Hematopoietic multipotent progenitor cell treated with erythropoietin and hydrocortisone succinate and interleukin-3 and kit ligand, for 8 days (in vitro differentiated cells): ENCODE measurements around the gene SPPL2C.

Experiments
- DNase-seq: peaks from one replicate; pipeline ENCODE4 v3.0.0-alpha.2; 2015

The SPPL2C gene

DNA sequence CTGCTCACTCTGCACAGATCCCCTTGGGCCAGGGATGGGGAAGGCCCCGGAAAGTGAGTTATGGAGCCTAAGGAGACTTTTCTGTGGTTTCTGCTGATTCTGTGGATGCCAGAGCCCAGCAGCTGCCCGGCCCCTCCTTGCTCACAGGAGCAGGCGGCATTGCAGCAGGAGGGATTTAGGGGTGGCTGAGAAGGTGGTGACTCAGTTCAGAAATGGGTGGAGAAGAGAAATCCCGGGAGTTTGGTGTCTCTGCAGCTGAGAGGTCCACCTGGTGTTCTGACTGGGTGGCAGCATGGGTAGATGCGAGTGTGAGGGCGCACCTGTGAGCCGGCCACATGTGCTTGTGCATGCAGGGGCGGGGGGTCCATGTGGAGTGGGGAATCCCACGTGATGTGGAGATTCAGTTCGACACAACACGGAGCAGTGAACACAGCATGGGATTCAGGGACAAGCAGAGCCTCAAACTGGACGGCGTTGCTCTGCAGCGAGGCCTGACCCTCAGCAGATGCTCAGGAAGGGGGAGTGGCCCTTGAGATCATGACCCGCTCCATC, 16.0 kb upstream of the SPPL2C start:
- no peak for DNase-seq

DNA sequence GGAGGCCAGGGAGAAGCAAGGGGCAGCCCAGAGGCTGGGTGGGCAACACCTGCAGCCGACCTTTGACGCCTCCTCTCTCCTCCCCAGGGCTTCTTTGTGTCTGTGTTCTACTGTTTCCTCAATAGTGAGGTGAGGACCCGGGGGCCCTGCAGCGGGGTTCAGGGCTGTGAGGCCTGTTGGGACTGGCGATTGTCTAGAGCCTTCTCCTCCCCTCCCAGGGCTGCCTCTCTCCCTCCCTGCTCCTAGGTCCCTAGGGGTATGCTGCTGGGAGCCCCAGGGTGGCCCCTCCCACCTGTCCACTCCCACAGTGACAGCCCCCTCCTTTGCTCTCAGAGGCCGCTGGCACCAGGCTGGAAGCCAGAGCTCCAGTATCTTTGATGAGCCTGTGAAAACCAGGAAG, 10.8 kb upstream of the SPPL2C start:
- no peak for DNase-seq

DNA sequence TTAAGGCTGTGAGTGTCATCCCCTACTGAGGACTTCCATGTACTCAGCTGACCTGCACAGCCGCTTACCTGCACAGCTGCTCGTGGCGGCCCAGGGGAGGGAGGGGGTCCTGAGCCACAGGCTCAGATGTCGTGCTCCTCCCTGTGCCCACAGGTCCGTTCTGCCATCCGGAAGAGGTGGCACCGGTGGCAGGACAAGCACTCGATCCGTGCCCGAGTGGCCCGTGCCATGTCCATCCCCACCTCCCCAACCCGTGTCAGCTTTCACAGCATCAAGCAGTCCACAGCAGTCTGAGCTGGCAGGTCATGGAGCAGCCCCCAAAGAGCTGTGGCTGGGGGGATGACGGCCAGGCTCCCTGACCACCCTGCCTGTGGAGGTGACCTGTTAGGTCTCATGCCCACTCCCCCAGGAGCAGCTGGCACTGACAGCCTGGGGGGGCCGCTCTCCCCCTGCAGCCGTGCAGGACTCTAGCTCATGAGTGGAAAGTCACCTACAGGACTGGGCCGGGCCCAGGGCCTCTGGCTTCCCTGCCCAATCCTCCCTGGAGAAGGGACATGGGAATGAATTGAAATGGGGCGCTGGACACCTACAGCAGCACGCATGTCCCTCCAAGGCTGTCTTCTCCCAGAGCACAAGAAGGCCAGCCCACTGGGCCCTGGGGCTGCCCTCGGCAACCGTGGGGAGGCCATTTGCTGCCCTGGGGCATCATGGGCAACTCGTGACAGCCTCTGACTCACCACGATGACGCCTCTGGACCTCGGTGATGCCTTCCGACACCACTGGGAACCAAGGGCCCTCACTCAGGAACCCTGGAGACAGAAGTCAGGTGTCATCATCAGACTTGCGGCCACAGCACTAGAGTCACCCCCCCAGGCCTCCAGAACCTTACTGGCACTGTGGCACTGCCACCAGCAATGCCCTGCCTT, 9.9 kb upstream of the SPPL2C start:
- DNase-seq, result no peak

DNA sequence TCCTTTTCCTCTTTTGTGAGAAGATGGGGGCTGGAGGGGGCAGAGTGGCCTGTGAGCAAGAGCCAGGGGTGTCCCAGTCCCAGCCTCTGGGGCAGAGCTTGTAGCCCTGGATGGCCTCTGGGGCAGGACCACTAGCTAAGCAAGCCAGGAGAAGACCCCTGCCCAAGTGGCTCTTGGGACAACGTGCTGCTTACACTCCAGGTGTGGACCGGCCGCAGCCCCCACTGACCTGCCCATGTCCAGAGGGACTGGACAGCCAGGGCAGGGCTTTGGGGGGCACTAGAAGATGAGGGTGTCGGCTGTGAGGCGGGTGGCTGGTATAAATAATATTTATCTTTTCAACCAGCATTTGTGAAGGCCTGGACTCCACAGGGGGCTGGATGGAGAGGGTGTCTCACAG, 9.2 kb upstream of the SPPL2C start:
- no peak for DNase-seq

DNA sequence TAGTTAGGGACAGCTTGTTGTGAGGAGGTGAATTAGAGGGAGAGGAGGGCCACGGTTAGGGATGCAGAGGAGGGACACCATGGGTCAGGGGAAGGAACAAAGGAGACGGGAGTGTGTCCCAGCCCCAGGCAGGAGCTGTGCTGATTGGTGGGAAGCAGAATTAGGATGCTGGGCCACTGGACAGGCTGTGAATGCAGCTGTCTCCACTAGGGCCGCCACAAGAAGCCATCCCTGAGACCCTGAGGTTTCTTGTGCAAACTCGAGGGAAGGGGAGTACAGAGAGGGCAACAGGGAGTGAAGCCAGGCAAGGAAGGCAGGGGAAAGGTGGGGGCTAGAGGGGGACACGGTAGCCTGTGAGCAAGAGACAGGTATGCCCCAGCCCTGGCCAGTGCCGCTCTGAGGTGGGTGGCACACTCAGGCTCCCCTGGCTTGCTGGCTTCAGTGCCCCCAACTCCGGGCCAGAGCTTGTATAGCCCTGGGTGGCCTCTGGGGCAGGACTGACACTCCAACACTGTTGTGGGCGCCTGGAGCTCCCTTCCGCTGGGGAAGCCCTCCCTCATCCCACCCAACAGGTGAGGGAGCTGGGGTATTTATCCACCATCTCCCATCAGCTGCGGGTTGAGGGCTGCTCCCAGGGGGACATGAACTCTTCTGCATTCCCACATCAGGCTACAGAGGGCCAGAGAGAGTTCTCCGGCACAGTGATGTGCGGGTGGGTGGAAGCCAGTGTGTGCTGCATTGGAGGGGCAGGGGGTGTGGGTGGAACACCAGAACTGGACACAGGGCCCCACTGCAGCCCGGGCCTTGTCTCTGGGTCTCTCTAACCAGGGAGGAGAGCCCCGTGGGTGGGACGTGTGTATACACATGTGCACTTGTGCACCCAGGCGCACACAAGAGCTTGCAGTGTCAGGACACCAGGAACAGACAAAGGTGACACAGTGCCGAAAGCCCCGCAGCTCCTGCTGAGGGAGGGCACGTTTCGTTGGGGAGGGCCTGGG, 8.3 kb upstream of the SPPL2C start:
- DNase-seq, result no peak

DNA sequence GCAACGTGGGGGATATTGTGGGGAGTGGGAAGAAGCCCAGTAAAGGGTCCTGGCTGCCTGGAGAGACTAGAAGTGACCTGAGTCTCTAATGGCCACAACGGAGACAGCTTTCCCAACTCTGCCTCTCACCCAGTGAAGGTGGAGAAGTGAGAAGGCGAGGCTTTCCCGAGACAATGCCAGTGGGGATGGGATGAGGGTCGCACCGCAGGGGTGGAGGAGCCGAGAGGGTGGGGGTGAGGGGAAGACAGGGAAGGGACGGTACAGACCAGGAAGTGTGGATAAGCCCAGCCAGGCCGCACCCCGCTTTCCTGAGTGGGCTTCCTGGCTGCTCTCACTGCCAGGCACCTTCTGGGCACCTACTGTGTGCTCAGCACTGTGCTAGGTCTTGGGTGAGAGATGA, 7.5 kb upstream of the SPPL2C start:
- no peak for DNase-seq

DNA sequence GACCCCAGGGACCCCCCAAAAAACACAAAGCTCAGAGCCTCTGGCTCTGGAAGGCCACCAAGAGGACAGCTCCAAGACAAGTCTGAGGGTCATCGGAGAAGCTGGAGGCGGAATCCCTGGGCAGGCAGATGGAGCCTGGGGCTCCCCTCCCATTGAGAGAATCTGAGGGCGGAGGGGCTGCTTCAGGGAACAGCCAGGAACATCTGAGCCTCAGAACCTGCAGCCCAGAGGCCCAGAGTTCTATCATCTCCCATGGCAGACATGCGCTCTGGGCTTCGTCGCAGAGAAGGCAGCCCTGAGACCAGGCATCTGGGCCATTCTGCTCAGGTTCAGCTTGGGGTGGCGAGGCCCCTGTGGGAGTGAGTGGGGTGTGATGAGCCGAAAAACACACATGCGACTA, 7.1 kb upstream of the SPPL2C start:
- no peak for DNase-seq

DNA sequence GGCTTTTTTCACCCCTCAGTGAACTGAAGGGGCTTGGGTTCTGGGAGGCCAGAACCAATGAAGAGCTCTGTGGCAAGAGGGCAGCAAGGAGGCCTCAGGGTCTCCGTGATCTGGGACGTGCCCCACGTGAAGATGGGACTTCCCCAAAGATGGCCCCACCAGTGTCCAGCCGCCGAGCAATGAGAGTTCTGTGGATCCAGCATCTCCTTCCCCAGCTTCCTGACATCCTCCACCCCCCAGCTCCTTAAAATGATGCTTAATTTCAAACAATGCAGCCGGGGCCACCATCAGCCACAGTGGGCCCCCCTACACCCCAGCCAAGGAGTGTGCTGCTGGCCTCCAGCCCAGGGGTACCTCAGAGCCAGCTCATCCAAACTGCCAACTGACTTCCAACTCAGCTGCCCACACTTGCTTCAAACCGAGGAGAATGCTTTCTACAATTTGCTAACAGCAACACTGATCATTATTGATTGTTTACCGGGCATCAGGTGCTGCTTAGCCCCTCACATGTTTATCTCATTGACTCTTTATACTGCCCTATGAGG, 5.9 kb upstream of the SPPL2C start:
- DNase-seq, result no peak

DNA sequence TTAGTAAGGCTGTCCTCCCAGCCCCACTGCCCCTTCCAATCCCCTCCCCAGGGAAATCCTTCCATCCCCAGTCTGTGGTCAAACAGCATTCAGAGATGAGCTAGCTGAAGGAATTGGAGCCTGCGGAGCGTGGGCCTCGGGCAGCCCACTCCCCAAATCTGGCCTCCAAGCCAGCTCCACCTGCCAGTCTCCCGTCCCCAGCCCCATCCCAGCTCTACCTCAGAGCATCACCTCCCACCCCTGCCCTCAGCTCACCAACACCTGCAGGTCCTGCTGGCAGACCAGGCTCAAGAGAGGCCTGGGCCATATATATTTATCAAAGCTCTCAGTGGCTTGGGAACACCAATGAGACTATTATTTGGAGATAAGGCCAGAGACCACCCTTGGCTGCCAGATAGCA, 5.2 kb upstream of the SPPL2C start:
- DNase-seq, result no peak

DNA sequence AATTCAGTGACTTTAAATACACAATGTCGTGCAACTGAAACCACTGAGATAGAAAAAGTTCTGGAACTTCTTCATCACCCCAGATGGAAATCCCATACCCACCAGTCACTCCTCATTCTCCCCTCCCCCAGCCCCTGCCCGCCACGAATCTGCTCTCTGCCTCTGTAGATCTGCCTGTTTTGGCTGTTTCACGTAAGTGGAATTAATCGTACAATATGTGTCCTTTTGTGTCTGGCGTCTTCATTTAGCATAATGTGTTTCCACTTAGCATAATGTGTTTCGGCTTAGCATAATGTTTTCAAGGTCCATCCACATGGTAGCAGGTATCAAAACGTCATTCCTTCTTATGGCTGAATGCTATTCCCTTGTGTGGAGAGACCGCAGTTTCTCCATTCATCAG, 3.5 kb upstream of the SPPL2C start:
- DNase-seq, result no peak

DNA sequence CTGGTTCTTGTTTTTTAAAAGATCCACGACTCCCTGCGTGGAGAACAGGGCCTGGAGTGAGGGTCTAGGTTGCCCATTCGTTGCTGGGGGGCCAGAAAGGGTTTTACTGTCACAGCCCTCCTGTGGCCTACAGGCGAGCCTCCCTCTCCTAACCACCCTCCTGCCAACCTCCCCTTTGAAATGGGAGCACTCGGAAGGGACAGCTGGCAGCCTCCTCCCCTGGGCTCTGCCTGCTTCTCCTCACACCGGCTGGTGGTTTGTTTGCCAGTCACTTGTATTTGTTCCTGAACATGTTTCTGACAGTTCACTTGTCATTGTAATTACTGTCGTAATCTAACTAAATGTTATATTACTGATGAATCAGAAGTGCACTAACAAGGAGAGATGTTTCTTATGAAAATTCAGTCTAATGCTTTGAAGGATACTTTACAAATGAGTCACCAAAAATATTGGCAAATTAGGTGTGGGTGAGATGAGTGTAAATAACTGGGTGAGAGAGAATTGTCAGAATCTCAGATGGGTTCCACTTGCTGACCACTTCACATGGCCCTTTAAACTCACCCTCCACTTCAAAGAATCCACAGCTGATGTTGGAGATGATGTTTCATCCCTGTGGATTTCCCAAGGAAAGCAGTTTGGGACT, 2.7 kb upstream of the SPPL2C start:
- no peak for DNase-seq

DNA sequence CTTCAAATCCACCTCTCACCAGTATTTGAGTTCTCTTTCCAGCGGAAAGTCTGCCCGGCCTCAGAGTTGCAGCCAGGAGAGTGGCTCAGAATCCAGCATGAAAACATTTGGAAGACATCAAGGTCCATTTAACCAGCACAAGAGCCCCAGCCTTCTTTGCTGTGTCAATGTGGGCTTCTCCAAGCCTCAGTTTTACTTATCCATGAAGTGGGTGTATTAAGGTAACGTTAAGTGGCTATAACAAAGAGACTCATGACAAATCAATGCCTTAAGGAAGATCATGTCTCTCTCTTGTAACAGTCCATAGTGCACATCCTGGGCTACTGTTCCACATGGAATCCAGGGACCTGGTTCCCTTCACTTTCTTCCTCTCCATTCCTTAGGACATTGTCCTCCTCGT, 959 bp upstream of the SPPL2C start:
- no peak for DNase-seq

DNA sequence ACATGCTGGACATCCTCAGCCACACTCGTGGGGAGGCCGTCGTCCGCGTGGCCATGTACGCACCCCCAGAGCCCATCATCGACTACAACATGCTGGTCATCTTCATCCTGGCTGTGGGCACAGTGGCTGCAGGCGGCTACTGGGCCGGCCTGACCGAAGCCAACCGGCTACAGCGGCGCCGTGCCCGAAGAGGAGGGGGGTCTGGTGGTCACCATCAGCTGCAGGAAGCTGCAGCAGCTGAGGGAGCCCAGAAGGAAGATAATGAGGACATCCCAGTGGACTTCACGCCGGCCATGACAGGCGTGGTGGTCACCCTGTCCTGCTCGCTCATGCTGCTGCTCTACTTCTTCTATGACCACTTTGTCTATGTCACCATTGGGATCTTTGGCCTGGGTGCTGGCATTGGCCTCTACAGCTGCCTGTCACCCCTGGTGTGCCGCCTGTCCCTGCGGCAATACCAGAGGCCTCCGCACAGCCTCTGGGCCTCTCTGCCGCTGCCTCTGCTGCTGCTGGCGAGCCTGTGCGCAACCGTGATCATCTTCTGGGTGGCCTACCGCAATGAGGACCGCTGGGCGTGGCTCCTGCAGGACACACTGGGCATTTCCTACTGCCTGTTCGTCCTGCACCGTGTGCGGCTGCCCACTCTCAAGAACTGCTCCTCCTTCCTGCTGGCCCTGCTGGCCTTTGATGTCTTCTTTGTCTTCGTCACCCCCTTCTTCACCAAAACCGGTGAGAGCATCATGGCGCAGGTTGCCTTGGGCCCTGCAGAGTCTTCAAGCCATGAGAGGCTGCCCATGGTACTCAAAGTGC, 900 bp downstream of the SPPL2C start:
- no peak for DNase-seq

DNA sequence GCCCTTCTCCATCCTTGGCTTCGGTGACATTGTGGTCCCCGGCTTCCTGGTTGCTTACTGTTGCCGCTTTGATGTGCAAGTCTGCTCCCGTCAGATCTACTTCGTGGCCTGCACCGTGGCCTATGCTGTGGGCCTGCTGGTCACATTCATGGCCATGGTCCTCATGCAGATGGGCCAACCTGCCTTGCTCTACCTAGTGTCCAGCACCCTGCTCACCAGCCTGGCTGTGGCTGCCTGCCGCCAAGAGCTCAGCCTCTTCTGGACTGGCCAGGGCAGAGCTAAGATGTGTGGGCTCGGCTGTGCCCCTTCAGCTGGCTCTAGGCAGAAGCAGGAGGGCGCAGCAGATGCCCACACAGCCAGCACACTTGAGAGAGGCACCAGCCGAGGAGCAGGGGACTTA, 1.5 kb downstream of the SPPL2C start:
- no peak for DNase-seq

DNA sequence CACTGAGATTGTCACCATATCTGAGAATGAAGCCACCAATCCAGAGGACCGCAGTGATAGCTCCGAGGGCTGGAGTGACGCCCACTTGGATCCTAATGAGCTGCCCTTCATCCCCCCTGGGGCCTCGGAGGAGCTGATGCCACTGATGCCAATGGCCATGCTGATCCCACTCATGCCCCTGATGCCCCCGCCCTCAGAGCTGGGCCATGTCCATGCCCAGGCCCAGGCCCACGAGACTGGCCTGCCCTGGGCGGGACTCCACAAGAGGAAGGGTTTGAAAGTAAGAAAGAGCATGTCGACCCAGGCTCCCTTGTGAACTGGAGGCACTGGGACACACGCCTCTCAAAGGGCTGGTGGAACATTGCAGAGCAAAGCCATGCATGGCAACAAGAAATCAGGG, 2.0 kb downstream of the SPPL2C start:
- DNase-seq, result no peak

DNA sequence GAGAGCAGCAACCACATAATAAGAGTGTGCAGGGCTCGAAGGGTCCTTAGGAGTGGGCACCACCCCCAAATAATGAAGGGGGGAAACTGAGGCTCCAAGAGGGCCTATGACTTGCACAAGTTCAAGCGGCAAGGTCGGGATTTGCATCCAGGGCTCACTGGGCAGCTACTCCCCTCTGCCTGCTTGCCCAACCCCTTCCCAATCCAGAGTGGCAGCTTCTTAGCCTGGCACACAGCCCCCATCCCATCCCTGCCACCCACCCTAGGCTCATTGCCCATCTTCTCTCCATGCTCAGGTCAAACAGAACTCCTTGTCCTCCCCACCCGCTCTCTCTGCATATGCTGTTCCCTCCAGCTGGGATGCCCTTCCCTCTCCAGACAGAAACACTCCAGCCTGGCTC, 2.4 kb downstream of the SPPL2C start:
- no peak for DNase-seq

DNA sequence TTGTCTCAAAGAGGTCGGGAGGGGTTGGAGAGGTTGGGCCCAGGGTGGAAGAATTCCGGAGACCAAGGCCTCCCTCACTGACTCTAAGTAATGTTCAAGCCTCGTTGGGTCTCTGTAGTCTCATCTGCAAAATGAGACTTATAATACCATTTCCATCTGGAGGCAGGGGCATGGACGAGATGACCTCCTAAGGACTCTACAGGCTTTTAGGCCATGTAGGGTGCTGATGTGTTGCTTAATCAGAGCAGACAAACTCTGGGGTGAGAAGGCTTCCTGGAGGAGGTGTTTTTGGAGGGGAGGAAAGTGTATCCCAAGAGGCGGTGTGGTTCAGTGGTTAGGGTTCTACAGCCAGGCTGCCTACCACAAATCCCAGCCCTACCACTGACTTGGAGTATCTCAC, 3.1 kb downstream of the SPPL2C start:
- DNase-seq, result no peak

DNA sequence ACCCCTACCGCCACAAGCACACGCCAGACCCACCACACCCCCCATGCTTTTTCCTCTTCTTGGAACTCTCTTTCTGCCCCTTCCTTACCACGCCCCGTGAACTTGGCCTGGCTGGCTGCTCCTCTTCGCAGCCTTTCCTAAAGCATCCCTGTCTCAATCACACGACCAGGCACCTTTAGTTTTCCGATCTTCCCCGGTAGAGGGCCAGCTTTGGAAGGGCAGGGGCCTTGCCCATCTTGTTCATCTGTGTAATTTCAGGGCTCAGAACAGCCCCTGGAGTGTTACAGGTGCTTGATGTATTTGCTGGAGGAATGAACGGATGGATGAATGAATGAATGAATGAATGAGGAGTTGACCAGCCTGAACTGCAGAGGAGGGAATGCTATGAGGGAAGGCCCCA, 3.7 kb downstream of the SPPL2C start:
- DNase-seq, result no peak

DNA sequence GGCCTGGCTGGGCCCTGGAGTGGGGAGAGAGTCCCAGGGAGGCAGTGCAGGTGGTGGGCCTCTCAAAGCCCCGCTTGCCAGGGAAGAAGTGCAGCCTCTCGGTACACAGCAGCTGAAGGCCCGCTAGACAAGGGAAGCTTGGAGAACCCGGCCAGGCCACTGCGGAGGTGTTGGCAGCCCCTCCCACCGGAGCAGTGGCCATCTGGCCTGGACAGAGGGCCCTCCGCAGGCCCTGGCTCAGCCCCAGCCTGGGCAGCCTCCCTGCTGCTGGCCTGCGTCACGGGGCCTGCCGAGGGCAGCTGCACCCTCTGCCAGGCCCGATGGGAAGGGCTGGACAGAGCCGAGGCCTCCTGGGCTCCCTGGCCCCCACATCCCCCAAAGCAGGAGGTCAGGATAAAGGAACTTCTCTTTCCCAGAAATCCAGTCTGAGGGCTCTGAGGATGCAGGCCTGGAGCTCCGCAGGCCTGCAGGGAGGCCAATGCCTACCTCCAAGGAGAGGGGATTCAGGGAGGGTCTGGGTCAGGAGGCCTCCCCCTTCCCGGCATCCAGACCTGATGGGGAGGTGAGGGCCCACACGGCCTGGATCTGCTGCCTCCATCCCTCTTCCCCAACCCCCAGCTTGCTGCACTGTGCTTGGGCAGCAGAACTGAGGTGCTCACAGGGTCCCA, 4.3 kb downstream of the SPPL2C start:
- no peak for DNase-seq

DNA sequence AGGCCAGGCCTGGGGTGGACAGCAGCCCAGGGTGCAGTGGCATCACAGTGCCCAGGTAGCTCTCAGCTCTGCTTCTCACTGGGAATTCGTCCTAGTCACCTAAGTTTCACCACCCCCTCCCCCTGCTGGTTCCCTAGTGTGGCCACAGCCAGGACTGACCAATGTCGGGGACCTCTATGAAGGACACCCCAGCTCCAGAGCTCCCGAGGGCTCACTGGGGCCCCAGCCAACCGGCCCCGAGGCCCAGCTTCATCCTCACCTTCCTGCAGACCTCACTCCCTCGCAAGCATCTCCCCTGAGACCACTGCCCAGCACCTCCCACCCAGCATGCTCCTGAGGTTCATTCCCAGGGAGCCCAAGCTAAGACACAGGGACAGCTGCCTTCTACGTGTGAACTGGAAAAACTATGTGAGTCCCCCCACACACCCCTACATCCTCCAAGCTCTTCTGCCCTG, 4.9 kb downstream of the SPPL2C start:
- DNase-seq, result no peak

DNA sequence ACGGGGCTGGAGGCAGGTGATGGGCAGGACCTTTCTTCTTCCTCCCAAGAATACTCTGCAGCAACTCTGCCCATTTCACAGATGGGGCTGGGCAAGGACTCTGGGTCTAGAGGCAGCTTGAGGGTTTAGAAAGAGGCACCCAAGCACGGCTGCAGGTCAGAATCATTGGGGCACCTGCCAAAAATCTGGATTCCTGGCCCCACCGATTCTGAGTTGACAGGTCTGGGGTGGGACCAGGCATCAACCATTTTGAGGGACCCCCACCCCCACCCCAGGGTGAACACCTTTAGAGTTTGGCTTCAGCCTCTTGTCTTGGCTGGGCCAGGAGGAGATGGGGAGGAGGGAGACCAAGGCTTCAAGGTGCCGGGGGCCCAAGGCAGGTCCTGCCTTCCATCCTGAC, 5.3 kb downstream of the SPPL2C start:
- no peak for DNase-seq
